GM21360 (cell line): ENCODE data around the gene PNPO.

Experiments used
- ATAC-seq: cut with Tn5 transposase; IDR thresholded peaks from one replicate; pipeline ENCODE4 v1.9.1; 2021; ENCODE audit warnings: mild to moderate bottlenecking, moderate library complexity; ENCODE audit not compliant: unreplicated experiment

The PNPO gene

DNA sequence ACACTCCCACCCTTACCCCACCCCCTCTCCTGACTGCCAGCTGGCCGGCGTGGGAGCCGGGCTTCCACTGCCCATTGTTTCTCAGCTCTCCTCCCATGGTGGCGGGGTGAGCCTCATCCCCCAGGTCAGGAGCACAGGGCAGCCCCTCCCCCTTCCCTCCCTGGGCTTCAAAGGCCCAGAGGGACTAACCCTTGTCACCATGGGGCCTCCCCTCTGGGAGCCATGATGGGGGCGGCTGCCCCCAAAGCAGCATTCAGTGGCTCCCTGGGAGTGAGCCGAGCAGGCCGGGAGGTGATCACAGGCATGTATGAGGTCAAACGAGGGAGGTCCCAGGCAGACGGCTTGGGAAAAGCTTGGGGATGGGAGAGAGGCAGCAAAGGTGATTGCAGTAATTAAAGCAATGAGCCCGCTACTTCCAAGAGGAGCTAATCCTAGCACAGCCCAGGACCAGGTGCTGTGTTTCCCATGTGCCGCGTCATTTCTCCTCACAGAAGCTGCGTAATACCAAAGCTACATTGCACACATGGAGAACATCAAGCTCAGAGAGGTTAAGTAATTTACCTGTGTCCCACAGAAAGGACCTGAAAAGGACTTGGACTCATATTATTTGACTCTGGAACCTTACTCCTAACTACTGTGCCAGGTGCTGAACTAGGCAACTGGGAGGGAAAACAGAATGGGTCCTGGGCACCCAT lies 54.0 kb downstream of the PNPO start:
- ATAC-seq = no peak

DNA sequence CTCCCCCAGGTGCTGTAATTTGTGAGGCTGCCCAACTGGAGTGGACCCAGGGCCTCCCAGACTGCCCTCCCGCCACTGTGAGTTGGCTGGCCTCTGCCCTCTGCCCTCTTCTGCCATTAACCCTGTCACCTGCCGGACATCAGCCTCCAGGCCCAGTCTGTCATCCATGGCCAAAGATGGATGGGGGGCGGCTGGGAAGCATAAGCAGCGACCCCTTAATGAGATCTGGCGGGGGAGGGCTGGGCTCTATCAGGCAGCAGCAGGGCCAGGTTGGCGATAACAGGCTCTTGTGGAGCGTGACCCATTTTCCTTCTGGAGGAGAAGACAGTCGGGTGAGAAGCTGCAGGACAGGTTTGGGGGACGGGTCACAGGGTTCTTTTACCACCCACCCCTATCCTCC lies 54.8 kb downstream of the PNPO start:
- no peak for ATAC-seq

DNA sequence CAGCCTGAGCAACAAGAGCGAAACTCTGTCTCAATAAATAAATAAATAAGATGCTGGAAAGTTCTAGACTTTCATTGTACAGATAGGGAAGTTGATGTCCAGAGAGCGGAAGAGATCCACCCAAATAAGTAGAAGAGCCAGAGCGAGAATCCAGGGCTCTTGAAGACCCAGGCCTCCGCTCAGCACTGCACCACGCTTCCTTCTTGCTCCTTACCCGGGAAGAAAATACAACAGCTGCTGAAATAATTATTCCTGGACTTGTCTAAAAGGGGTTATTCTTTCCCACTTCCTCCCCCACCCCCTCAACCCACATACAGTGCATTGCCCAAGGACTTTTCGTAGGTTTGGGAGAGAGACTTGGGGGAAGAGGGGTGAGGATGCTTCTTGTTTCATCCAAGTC lies 56.2 kb downstream of the PNPO start:
- ATAC-seq = no peak

DNA sequence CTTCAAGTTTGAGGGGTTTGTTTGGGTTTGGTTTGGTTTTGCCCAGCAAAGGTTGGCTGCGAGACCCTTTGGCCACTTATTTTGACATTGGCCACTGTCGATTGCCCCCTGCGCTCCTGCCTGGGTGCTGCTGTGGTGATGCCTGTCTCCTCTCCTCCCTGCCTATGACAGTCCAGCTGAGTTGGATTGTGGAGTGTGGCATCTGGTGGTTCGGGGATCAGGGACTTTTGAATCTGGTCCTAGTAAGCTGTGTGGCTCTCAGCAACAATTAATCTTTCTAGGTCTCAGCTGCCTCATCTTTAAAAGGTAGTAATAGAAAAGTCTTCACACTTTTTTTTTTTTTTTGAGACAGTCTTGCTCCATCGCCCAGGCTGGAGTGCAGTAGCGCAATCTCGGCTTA lies 56.7 kb downstream of the PNPO start:
- no peak for ATAC-seq
